Activated CD4-positive, CD25-positive, alpha-beta regulatory T cell (primary cell): ENCODE data around the gene C11orf86.
"Not testable (repeated sequence)": the region's sequence is repeated elsewhere in the genome, so short reads cannot be mapped to it uniquely, and the experiment has no call there.

Source experiments
- DNase-seq, 4 experiments: peaks; one replicate each; lab custom pipeline; 2025; lab: John Stamatoyannopoulos, UW

Gene C11orf86

DNA sequence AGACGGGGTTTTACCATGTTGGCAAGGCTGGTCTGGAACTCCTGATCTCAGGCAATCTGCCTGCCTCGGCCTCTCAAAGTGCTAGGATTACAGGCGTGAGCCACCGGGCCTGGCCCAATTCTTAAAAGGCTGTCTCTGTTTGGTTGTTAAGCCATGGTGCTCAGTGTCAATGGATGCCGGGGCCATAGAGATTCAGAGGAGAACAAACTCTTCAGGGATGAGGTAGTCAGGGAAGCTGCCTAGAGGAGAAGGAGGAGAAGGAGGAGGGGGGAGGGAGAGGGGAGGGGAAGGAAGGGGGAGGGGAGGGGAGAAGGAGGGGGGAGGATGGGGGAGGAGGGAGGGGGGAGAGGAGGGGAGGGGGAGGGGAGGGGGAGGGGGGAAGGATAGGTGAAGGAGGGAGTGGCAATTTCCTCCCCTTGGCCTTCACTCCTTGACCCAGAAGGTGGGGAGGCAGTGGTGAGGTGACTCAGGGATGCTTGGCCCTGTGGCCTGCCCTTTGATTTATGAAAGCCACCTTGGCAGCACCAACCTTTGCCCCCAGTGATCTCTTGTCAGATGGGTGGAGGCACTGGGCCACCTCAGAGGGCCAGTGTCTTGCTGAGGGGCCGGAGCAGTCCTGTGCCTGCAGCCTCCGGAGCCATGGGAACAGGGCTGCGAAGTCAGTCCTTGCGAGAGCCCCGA is at the start of gene C11orf86:
C11orf86 (plus strand) TSS at position 581 of the 681 bp plus-strand sequence; CDS start at position 640, 59 bp downstream.
- no peak for DNase-seq

GRCh38 chr11:66929753-66930152 is 45.4 kb upstream of the C11orf86 start:
- DNase-seq = no peak

- DNase-seq = no peak
Observed at GRCh38 chr11:66932543-66932942, 42.6 kb upstream of the C11orf86 start.

- no peak for DNase-seq
Observed at GRCh38 chr11:66933531-66933930, 41.6 kb upstream of the C11orf86 start.

- DNase-seq = no peak
Observed at GRCh38 chr11:66934950-66935779, 39.9 kb upstream of the C11orf86 start.

- no peak for DNase-seq
Observed at GRCh38 chr11:66936311-66936711, 38.8 kb upstream of the C11orf86 start.

- DNase-seq = no peak
Observed at GRCh38 chr11:66937193-66937733, 37.8 kb upstream of the C11orf86 start.

- DNase-seq = no peak
Observed at GRCh38 chr11:66938582-66939135, 36.4 kb upstream of the C11orf86 start.

DNA sequence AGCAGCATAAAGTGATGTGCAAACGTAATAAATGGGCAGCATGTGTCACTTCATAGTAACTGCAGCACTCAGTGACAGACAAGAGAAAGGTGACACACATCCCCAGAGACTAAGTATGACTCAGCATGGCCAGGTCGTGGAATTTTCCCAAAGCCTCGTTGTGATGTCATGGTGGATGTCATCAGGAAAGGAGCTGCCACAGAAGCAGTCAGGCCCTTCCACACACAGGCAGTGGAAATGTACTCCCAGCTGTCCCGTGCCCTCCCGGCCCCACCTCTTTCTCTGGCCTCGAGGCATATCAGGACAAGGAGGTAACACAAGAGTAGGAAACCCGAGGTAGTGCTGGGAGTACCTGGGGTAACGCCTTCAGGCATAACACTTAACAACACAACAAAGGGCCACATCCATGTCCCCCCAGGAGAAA is 25.0 kb upstream of the C11orf86 start:
- no peak for DNase-seq

- DNase-seq = no peak
Observed at GRCh38 chr11:66951135-66951534, 24.0 kb upstream of the C11orf86 start.

GRCh38 chr11:66951927-66952337 is 23.2 kb upstream of the C11orf86 start:
- no peak for DNase-seq

DNA sequence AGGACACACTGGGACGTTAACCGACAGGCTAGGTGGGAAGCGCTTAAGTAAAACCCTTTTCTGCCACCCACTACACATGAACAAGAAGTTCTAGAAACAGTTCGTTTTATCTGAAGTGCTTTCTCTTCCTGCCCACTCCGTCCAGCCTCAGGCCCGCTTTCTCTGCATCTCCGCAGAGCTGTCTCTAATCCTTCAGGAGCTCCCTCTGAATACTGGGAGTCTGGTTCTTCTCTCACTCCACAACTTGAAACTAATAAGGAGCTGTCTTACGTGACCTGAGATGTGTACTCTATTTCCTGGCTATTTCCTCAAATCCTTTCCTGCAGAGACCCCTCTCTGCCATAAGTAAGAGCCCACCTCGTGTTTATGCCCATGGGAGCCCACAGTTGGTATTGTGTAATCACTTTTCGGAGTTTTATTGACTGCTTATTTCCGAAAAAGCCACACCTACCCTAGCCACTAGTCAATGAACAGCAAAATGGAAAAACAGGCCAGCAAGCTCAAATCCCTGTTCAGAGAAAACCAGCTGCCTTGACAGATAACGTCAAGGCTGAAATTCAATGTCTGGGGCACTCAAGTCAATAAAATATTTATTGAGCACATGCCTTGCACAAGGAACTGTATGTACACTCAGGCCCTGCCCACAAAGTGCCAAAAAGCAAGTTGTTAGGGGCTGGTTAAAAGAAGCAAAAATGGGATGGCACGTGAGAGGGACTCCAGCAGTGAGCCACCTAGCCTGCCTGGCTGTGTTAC is 21.8 kb upstream of the C11orf86 start:
- no peak for DNase-seq

- no peak for DNase-seq
Observed at GRCh38 chr11:66956689-66957290, 18.3 kb upstream of the C11orf86 start.

DNA sequence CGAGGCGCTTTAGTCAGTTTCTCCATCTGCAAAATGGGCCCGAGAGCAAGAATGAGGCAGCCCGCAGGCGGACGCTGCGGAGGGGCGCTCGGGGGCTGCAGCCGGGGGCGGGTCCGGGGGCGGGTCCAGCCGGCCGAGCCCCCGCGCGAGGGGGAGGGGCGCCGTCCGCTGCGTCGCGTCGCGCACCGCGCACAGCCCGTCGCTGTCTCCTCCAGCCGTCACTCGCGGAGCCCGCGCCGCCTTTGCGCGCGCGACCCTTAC is 17.2 kb upstream of the C11orf86 start:
- peak in 1 of 4 experiments; percentile 63 for DNase-seq

DNA sequence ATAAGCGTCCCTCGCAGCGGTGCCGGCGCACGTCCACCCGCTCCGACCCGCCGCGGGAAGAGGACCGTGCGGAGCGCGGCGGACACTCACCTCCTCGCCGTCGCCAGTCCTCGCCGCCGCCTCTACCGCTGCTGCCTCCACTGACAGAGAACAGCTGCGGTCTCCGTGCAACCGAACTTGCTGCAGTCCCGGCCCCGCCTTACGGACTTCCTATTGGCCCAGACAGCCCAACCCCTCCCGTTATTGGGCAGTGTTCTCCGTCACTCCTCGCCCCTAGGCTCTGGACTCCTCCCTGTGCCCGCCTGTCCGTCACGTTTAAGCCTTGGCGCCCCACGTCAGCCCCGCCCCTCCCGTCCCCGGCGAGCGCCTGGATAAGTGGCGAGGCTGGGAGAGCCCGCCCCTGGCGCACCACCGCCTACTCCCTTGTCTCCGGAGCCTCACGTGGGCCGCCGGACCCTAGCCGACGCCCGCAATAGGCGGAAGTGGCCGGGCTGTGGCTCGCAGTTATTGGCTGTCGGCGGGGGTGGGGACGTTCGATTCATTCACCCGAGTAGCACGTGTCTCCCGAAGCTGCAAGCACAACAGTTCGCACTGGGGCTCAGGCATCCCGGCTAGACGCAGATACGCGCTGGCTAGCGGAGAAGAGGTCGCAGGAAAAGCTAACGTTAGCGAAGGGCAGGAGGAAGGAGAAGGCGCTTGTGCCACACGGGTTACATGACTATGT is 16.7 kb upstream of the C11orf86 start, which contains the start of gene PC:
PC (minus strand) TSS at position 152 of the 724 bp plus-strand sequence. CDS start 86,224 bp downstream, outside the sequence.
- peak; percentile 93 to 95 (median 94) for DNase-seq

DNA sequence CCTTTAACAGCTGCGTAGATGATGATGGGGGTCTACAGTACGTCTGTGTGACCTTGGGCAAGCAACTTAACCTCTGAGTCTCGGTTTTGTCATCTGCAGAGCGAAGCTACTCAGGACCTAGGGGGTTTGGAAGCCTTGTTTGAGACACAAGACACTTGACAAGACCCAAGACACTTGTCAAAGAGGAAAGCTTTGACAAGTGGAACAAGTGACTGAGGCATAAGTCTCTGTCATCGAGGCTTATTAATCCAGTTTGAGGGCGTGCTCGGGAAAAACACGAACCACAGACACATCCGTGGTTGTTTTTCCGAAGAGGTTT is 16.2 kb upstream of the C11orf86 start:
- no peak for DNase-seq

GRCh38 chr11:66961691-66962213 is 13.4 kb upstream of the C11orf86 start:
- not testable (repeated sequence) for DNase-seq

GRCh38 chr11:66962247-66962646 is 12.9 kb upstream of the C11orf86 start:
- DNase-seq = no peak

GRCh38 chr11:66962801-66963200 is 12.3 kb upstream of the C11orf86 start:
- DNase-seq = no peak

GRCh38 chr11:66964495-66964894 is 10.6 kb upstream of the C11orf86 start:
- no peak for DNase-seq

GRCh38 chr11:66966351-66966750 is 8.8 kb upstream of the C11orf86 start:
- no peak for DNase-seq
